Stimulated activated CD8-positive, alpha-beta memory T cell treated with anti-CD3 and anti-CD28 coated beads, Interleukin-7, amount 100 ng/mL, for 4 hours (primary cell): ENCODE data around the gene TLE1.

Source experiments
- DNase-seq, 2 donors: peaks; one replicate each; pipeline ENCODE4 v3.0.0-alpha.2; 2020; ENCODE audit warnings: low read depth in 2 of 2

TLE1 gene

DNA sequence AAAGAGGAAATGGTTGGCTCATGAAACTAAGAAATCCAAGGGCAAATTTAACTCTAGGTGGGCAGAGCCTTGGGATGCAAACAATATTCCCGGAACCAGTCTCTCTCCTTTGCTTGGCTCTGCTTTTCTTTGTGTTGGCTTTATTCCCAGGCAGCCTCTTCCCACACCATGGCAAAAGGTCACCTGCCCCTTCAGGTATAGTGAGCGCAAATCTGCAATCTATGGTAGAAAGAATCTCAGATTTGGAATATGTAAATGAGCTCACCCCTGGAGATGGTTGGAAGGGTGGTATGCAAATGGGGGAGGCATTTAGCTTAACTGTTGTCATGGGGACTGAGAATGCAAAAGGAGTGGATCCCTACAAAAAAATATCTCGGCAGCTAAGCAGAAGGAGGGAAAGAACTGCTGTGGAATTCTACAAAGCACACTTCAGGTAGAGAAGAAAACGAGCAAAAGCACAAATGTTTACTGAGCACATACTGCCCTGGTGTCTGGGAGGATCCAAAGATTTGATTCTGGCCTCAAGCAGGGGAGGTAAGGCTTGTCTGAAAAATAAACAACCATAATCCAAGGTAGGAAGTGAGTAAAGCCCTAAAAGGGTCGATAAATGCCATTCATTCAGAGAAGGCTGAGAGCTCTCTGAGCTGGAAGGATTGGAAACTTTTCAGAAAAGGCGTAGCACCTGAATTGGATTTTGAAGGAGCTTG, 139.7 kb downstream of the TLE1 start:
- DNase-seq: no peak

DNA sequence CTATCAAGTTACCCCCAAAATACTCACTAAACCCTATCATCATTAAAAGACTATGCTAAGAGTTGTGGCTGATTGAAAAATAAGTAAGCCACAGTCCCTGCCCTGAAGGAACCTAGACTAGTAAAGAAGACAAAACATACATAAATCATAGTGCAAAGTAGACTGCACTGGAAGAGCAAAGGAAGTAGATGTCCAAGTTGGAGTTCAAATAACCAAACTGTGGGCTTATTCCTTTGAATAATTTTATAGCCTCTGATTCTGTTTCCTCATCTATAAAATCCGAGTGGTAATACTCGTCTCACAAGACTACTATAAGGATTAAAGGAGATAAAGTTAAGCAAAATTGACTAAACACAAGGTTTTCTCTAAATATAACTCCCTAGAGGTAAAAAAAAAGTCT, 140.4 kb downstream of the TLE1 start:
- no peak for DNase-seq

GRCh38 chr9:81546489-81546888, 142.9 kb downstream of the TLE1 start:
- DNase-seq: no peak

GRCh38 chr9:81543695-81544094, 145.7 kb downstream of the TLE1 start:
- DNase-seq: no peak

DNA sequence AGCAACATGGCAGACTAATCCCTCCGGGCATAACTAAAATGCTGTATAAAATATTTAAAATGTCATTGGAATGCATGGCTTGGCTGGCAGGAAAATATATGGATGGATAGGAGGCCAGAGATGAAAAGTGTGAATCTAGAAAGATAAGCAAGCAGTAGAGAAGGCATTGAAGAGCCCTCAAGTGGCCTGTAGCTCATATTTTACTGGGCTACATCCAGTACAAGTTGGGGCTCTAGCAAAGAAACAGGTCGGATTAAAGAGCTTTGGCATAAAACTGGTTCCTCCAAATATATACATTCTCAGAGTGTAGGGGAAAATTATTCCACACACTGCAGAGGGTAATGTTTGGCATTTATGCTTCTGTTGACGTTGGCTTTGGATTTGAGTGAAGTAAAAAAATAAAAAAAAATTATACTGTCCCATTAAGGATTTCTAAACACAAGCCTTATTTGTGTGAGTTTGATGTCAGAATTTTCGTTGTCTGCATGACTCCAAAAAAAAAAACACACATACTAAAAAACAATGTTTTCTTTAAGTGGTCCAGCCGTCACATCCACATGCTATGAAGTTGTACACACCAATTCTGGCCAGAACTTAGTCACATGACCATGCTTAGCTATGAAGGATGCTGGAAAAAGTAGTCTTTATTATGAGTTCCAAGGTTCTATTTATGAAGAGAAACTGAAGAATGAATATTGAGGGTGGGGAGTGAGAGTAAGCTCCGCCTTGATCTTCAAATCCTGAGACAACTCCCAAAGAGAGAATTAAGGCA, 147.0 kb downstream of the TLE1 start:
- DNase-seq: no peak

GRCh38 chr9:81540142-81540710, 149.1 kb downstream of the TLE1 start:
- no peak for DNase-seq

- no peak for DNase-seq
Observed at GRCh38 chr9:81539317-81539716, 150.0 kb downstream of the TLE1 start.

DNA sequence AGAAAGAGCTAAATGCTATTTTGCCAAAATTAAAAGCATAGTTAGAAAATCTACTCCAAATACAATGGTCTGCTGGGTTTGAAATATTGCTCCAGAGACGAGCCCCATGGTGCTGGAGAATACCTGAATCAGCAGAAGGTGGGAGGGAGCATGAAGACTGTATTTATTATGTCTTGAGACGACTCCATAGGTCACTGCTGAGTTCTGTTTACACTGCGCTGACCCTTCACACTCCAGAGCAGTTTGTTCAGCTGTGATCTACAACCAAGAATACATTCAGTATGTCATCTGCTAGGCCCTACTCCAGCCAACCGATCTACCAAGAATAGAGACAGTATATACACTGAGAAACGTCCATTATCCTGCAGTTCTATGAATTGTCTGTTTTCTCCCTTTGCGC, 150.5 kb downstream of the TLE1 start:
- no peak for DNase-seq

DNA sequence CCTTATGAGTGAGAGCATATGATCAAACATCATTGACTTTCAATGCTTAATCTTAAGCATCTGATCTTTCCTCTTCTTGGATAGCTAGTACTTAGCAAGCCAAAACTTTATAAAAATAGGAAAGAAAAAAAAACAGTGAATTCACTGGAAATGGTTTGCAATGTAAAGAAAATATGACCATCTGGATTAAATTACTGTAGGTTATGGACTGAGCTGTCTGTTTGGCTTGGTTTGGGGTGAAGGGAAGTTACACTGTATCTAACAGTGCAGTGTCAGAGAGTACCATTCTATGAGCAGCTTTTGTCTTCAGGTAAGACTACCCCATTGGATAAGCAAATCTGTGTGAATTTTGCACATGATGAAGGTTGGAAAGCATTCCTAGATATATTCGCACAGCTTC, 151.4 kb downstream of the TLE1 start:
- no peak for DNase-seq

DNA sequence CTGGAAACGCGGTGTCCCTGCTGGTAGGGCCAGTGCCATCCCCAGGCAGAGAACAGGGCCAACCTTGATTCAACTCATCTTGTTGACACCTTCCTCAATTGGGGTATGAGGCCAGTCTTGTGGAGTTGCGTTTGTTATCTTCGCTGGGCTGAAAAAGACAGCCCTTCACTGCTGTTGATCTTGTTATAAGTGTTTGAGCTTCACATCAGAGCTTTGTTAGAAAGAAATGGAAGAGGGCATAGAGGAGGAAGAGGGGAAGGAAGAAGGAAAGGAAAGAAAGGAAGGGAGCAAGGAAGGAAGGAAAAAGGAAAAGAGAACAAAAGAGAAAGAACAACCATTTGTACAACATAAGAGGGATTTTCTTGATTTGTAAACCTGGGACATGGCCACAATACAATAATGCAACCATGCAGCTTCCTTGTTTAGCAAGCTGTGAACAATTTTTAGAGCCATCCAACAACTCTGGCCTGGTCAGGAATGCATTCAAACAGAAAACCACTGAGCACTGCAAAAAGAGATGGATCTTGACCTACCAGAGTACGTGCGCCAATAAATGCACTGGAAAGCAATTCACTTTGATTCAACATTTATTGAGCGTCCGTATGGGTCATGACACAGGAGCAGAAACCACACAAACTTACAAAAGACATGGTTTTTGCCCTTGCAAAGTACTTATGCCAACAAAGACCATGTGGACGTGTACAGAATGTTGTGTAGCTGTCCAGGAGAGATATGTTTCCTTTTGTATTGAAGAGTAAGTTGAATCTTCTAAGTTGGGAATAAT, 152.9 kb downstream of the TLE1 start:
- DNase-seq: no peak

GRCh38 chr9:81535542-81536241, 153.7 kb downstream of the TLE1 start:
- no peak for DNase-seq

DNA sequence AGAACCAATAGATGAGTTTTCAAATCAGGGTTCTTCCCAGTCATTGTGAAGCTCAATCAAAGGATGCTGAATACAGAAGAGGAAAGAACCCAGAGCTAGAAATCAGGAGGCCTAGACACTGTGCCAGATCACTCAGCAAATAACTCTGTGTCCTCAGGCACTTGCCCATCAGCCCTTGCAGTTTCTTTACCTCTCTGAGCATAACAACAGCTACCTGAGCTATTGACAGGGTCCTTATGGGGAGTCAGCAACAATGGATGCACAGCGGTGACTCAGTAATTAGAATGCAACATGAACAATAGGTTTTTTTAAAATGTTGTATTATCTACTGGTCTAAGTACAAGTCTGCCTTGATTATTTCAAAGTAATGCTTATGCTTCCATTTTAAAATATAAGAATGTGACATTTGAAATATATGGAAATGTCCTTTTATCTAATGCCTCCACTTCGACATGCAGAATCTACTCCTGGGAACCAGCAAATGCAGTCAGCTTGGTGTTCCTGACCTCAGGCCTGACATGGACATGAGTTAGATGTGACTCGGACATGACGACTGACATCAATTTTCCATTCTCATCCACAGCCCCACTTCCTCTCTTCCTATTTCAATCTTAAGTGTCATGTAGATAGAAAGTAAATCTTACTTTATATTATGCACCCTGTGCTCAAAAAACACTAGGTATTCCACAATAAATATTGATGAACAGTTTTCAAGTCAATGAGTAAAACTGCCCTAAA, 155.0 kb downstream of the TLE1 start:
- no peak for DNase-seq
